GM12801 (cell line): ENCODE data around the gene SPATA21.

Experiments used
- CTCF ChIP-seq: IDR thresholded peaks from one replicate; pipeline ENCODE4 v1.5.1; 2011; ENCODE audit warnings: control low read depth; ENCODE audit not compliant: insufficient read length; ENCODE audit errors: extremely low read depth

The SPATA21 gene

GRCh38 chr1:16449065-16449464 is 11.8 kb upstream of the SPATA21 start:
- no peak for TF ChIP-seq CTCF

GRCh38 chr1:16447641-16448040 is 10.4 kb upstream of the SPATA21 start:
- TF ChIP-seq CTCF = no peak

- no peak for TF ChIP-seq CTCF
Measured at GRCh38 chr1:16446116-16446515, 8.9 kb upstream of the SPATA21 start.

GRCh38 chr1:16445052-16445451 is 7.8 kb upstream of the SPATA21 start:
- TF ChIP-seq CTCF = no peak

- no peak for TF ChIP-seq CTCF
Measured at GRCh38 chr1:16443975-16444770, 6.9 kb upstream of the SPATA21 start.

GRCh38 chr1:16442941-16443340 is 5.7 kb upstream of the SPATA21 start:
- no peak for TF ChIP-seq CTCF

GRCh38 chr1:16442265-16442664 is 5.0 kb upstream of the SPATA21 start:
- TF ChIP-seq CTCF = no peak
